H1 (cell line): ENCODE measurements around the gene CST7. TPM values are rescaled to one million over a fixed set of nuclear protein-coding genes. Genes with fewer than 3 reads are reported as not detected.

Experiments used
- CTCF ChIA-PET: fragments of 300-600 bp; sonication (Branson Sonifier 250); formaldehyde crosslinking; loops from one replicate; lab custom pipeline; 2021; ENCODE audit not compliant: partially characterized antibody; lab: Charles Lee
- POLR2A ChIA-PET: fragments of 300-600 bp; sonication (Branson Sonifier 250); formaldehyde crosslinking; loops from one replicate; lab custom pipeline; 2021; ENCODE audit warnings: inconsistent platforms; ENCODE audit not compliant: partially characterized antibody; lab: Charles Lee
- DNase-seq, 2 experiments: peaks; one replicate each; pipeline versions ENCODE4 v3.0.0 to v3.0.0-alpha.2; 2010 to 2022; ENCODE audit warnings: low spot score in 2 of 2, low read depth in 1 of 2, mixed read lengths in 1 of 2
- FAIRE-seq: peaks from 2 replicates; lab custom pipeline; 2011; peaks lifted over from hg19 to GRCh38; lab: Jason Lieb, UNC
- H2AFZ ChIP-seq: 2 replicates; pipeline ENCODE4 v1.8.1; 2012; ENCODE audit warnings: low read length, inconsistent platforms
- H2AK5ac ChIP-seq: 2 replicates; pipeline ENCODE4 v1.6.1; 2013; ENCODE audit warnings: low read depth, low read length
- H2BK120ac ChIP-seq: replicated peaks from 2 replicates; pipeline ENCODE3; 2013; ENCODE audit warnings: low read depth, low read length, inconsistent platforms
- H2BK12ac ChIP-seq: 2 replicates; pipeline ENCODE4 v1.6.1; 2013; ENCODE audit warnings: low read depth, low read length
- H2BK15ac ChIP-seq: 2 replicates; pipeline ENCODE4 v1.6.1; 2013; ENCODE audit warnings: low read length
- H2BK20ac ChIP-seq: 2 replicates; pipeline ENCODE4 v1.6.1; 2013; ENCODE audit warnings: low read length
- H2BK5ac ChIP-seq: 2 replicates; pipeline ENCODE4 v1.6.1; 2013; ENCODE audit warnings: low read depth, low read length
- H3K14ac ChIP-seq: 2 replicates; pipeline ENCODE4 v1.6.1; 2013; ENCODE audit warnings: inconsistent platforms; ENCODE audit not compliant: insufficient read length
- H3K18ac ChIP-seq: 2 replicates; pipeline ENCODE4 v1.6.1; 2013; ENCODE audit warnings: low read length; ENCODE audit errors: extremely low read depth
- H3K23ac ChIP-seq: 2 replicates; pipeline ENCODE4 v1.6.1; 2013; ENCODE audit warnings: inconsistent platforms; ENCODE audit not compliant: insufficient read length
- H3K23me2 ChIP-seq: 2 replicates; pipeline ENCODE4 v1.6.1; 2013; ENCODE audit warnings: low read depth, low read length
- H3K27ac ChIP-seq: 2 replicates; pipeline ENCODE4 v1.6.1; 2011; ENCODE audit warnings: low read depth, low read length, inconsistent platforms
- H3K27me3 ChIP-seq, 4 experiments: replicated peaks in 1 of 4; 1 replicate in 1 of 4; 2 replicates in 3 of 4; pipeline versions ENCODE4 v1.6.1 to v1.8.1; 2011 to 2013; ENCODE audit warnings: low read length in 3 of 4, mild to moderate bottlenecking in 3 of 4, inconsistent platforms in 2 of 4, mixed read lengths in 2 of 4, moderate library complexity in 1 of 4; ENCODE audit not compliant: control insufficient read depth in 3 of 4, insufficient read depth in 3 of 4; ENCODE audit errors: extremely low read depth in 1 of 4
- H3K36me3 ChIP-seq, 4 experiments: 2 replicates each; pipeline versions ENCODE4 v1.6.1 to v1.8.1; 2011 to 2013; ENCODE audit warnings: mild to moderate bottlenecking in 4 of 4, low read length in 3 of 4, moderate library complexity in 2 of 4, control low read depth in 1 of 4, inconsistent platforms in 1 of 4; ENCODE audit not compliant: insufficient read depth in 4 of 4, control insufficient read depth in 2 of 4
- H3K4ac ChIP-seq: replicated peaks from 2 replicates; pipeline ENCODE3; 2013; ENCODE audit warnings: low read length, low read depth, mixed read lengths, inconsistent platforms; ENCODE audit not compliant: insufficient read length
- H3K4me1 ChIP-seq, 4 experiments: replicated peaks in 1 of 4; 1 replicate in 1 of 4; 2 replicates in 3 of 4; pipeline versions ENCODE4 v1.6.1 to v1.8.1; 2011 to 2013; ENCODE audit warnings: low read length in 3 of 4, inconsistent platforms in 2 of 4, mixed read lengths in 1 of 4; ENCODE audit not compliant: insufficient read depth in 4 of 4, control insufficient read depth in 3 of 4
- H3K4me2 ChIP-seq, 2 experiments: 2 replicates each; pipeline versions ENCODE4 v1.6.1 to v1.8.1; 2011 to 2013; ENCODE audit warnings: low read depth in 2 of 2, low read length in 2 of 2, control low read depth in 1 of 2, inconsistent platforms in 1 of 2, mild to moderate bottlenecking in 1 of 2; ENCODE audit not compliant: insufficient read depth in 1 of 2
- H3K4me3 ChIP-seq, 4 experiments: fragments of 200-600, 300-600 bp in 1 of 4; sonication (generic), shearing (Covaris generic), sonication (Bioruptor Twin) in 1 of 4; 2 replicates each; pipeline versions ENCODE4 v1.5.1 to v1.8.1; 2011 to 2016; ENCODE audit warnings: low read length in 4 of 4, low read depth in 3 of 4, control low read depth in 2 of 4, inconsistent platforms in 2 of 4, mild to moderate bottlenecking in 2 of 4, mixed read lengths in 1 of 4, moderate library complexity in 1 of 4; ENCODE audit not compliant: insufficient read depth in 2 of 4; ENCODE audit errors: extremely low read depth in 1 of 4
- H3K56ac ChIP-seq: replicated peaks from 2 replicates; pipeline ENCODE3; 2013; ENCODE audit warnings: low read depth, mild to moderate bottlenecking, mixed read lengths, low read length, inconsistent platforms; ENCODE audit not compliant: insufficient read length
- H3K79me1 ChIP-seq: 2 replicates; pipeline ENCODE4 v1.6.1; 2013; ENCODE audit warnings: low read depth, low read length, control low read depth
- H3K79me2 ChIP-seq, 2 experiments: 2 replicates each; pipeline versions ENCODE4 v1.6.1 to v1.8.1; 2012 to 2013; ENCODE audit warnings: low read length in 2 of 2, mild to moderate bottlenecking in 2 of 2, inconsistent platforms in 1 of 2; ENCODE audit not compliant: insufficient read depth in 2 of 2, control insufficient read depth in 1 of 2
- H3K9ac ChIP-seq, 4 experiments: replicated peaks in 1 of 4; 1 replicate in 1 of 4; 2 replicates in 3 of 4; pipeline versions ENCODE4 v1.6.1 to v1.8.1; 2011 to 2013; ENCODE audit warnings: low read depth in 3 of 4, low read length in 3 of 4, control low read depth in 2 of 4, mild to moderate bottlenecking in 2 of 4, moderate library complexity in 2 of 4, inconsistent platforms in 1 of 4; ENCODE audit errors: extremely low read depth in 1 of 4
- H3K9me3 ChIP-seq, 2 experiments: 2 replicates each; pipeline versions ENCODE4 v1.6.1 to v1.8.1; 2012 to 2013; ENCODE audit warnings: mild to moderate bottlenecking in 2 of 2, moderate library complexity in 2 of 2, control low read depth in 1 of 2, inconsistent platforms in 1 of 2, low read depth in 1 of 2, low read length in 1 of 2, mixed read lengths in 1 of 2; ENCODE audit not compliant: insufficient read depth in 2 of 2
- H4K20me1 ChIP-seq, 2 experiments: replicated peaks in 1 of 2; 2 replicates each; pipeline versions ENCODE3 to v1.8.1; 2011 to 2013; ENCODE audit warnings: inconsistent platforms in 2 of 2, low read length in 2 of 2, mild to moderate bottlenecking in 1 of 2; ENCODE audit not compliant: insufficient read depth in 2 of 2, control insufficient read depth in 1 of 2
- H4K5ac ChIP-seq: 2 replicates; pipeline ENCODE4 v1.6.1; 2013; ENCODE audit warnings: low read length, low read depth, mixed read lengths, inconsistent platforms; ENCODE audit not compliant: insufficient read length
- H4K8ac ChIP-seq: 2 replicates; pipeline ENCODE4 v1.8.0; 2013; ENCODE audit warnings: mild to moderate bottlenecking, moderate library complexity, low read length, inconsistent platforms; ENCODE audit not compliant: insufficient read depth; ENCODE audit errors: extremely low read depth
- H4K91ac ChIP-seq: replicated peaks from 2 replicates; pipeline ENCODE3; 2013; ENCODE audit warnings: low read length, mixed read lengths, inconsistent platforms; ENCODE audit not compliant: insufficient read length
- ASH2L ChIP-seq: fragments of 200-600, 300-600 bp; sonication (generic); IDR thresholded peaks from one replicate; pipeline ENCODE4 v1.7.1; 2017; ENCODE audit warnings: low read length
- BRCA1 ChIP-seq: IDR thresholded peaks from 2 replicates; pipeline ENCODE4 v1.6.1; 2012; ENCODE audit warnings: low read depth, low read length, improper control_type of control experiment
- CEBPB ChIP-seq: IDR thresholded peaks from 2 replicates; pipeline ENCODE4 v1.6.1; 2012; ENCODE audit warnings: low read depth, low read length
- CHD1 ChIP-seq: IDR thresholded peaks from 2 replicates; pipeline ENCODE4 v1.6.1; 2012; ENCODE audit warnings: low read depth, low read length, improper control_type of control experiment
- CTBP2 ChIP-seq: IDR thresholded peaks from 2 replicates; pipeline ENCODE4 v1.7.0; 2011; ENCODE audit warnings: borderline replicate concordance, mild to moderate bottlenecking, moderate library complexity, mixed read lengths, low read length; ENCODE audit not compliant: insufficient read depth, insufficient read length
- EZH2 ChIP-seq: fragments of 200-600 bp; sonication (generic); IDR thresholded peaks from 2 replicates; pipeline ENCODE4 v1.7.1; 2012; ENCODE audit warnings: low read depth, mild to moderate bottlenecking, moderate library complexity, low read length, inconsistent platforms; ENCODE audit not compliant: severe bottlenecking
- KDM5A ChIP-seq: fragments of 200-600 bp; IDR thresholded peaks from 2 replicates; pipeline ENCODE4 v1.7.1; 2012; ENCODE audit warnings: mild to moderate bottlenecking, low read length, inconsistent platforms, mixed read lengths
- NANOG ChIP-seq: IDR thresholded peaks from 2 replicates; pipeline ENCODE4 v1.6.1; 2011; ENCODE audit warnings: low read length, low read depth, mild to moderate bottlenecking, inconsistent platforms; ENCODE audit not compliant: insufficient read depth, poor library complexity, severe bottlenecking
- NRF1 ChIP-seq: IDR thresholded peaks from 2 replicates; pipeline ENCODE4 v1.6.1; 2011; ENCODE audit warnings: mild to moderate bottlenecking, low read depth, low read length, improper control_type of control experiment
- POLR2A ChIP-seq, 2 experiments: IDR thresholded peaks; 1 replicate in 1 of 2; 2 replicates in 1 of 2; pipeline ENCODE4 v1.6.1; 2011; ENCODE audit warnings: low read depth in 2 of 2, low read length in 2 of 2, mild to moderate bottlenecking in 2 of 2; ENCODE audit errors: control extremely low read depth in 1 of 2
- POU5F1 ChIP-seq: IDR thresholded peaks from 2 replicates; pipeline ENCODE4 v1.6.1; 2011; ENCODE audit warnings: low read depth, mild to moderate bottlenecking, low read length, moderate library complexity
- SP1 ChIP-seq: IDR thresholded peaks from 2 replicates; pipeline ENCODE4 v1.6.1; 2011; ENCODE audit warnings: low read depth, low read length
- SUZ12 ChIP-seq: fragments of 200-600 bp; sonication (generic); IDR thresholded peaks from 2 replicates; pipeline ENCODE4 v1.6.1; 2012; ENCODE audit warnings: mild to moderate bottlenecking, inconsistent platforms, low read length, moderate library complexity, mixed read lengths
- TEAD4 ChIP-seq: IDR thresholded peaks from 2 replicates; pipeline ENCODE4 v1.6.1; 2012; ENCODE audit warnings: low read depth, low read length, inconsistent platforms, mixed read lengths
- WGBS, 2 experiments: shearing (Covaris generic) in 1 of 2; methylation state at CpG; one replicate each; pipeline versions ENCODE4 v1.1.6 to v1.1.7; 2013 to 2015; ENCODE audit warnings: low lambda C conversion rate in 2 of 2, mixed read lengths in 2 of 2, inconsistent platforms in 1 of 2, low coverage in 1 of 2, missing lambda C conversion rate in 1 of 2; ENCODE audit not compliant: insufficient replicate concordance in 2 of 2, insufficient coverage in 1 of 2, insufficient read length in 1 of 2; ENCODE audit errors: extremely low coverage in 1 of 2, missing lambda C conversion rate in 1 of 2; 5-methylcytosine and 5-hydroxymethylcytosine counted together
- polyA plus RNA-seq, 7 experiments: library from polyadenylated mRNA; depleted of rRNA in 3 of 7; stranded (reverse) in 5 of 7; unstranded in 2 of 7; fragments of >200 nt in 5 of 7; fragments of 200-250 nt in 2 of 7; gene quantifications; 1 replicate in 5 of 7; 2 replicates in 1 of 7; 4 replicates in 1 of 7; pipeline versions ENCODE4 v1.2.1 to v1.2.3, GENCODE V29; 2011 to 2013; ENCODE audit warnings: missing spikeins in 2 of 7, mixed read lengths in 2 of 7
- total RNA-seq: library from RNA; stranded (reverse); fragmentation: NEBNext Ultra II Directional; extraction: Animal tissue kit (Norgen Biotek cat#: 25700); gene quantifications from 2 replicates; pipeline ENCODE4 v1.2.1, GENCODE V29; 2021

CST7 gene
- total and polyA plus RNA-seq, 2 of the 8 experiments (the other 6 are each of a cell fraction or from before 2014, with no cell fraction given): not detected

DNA sequence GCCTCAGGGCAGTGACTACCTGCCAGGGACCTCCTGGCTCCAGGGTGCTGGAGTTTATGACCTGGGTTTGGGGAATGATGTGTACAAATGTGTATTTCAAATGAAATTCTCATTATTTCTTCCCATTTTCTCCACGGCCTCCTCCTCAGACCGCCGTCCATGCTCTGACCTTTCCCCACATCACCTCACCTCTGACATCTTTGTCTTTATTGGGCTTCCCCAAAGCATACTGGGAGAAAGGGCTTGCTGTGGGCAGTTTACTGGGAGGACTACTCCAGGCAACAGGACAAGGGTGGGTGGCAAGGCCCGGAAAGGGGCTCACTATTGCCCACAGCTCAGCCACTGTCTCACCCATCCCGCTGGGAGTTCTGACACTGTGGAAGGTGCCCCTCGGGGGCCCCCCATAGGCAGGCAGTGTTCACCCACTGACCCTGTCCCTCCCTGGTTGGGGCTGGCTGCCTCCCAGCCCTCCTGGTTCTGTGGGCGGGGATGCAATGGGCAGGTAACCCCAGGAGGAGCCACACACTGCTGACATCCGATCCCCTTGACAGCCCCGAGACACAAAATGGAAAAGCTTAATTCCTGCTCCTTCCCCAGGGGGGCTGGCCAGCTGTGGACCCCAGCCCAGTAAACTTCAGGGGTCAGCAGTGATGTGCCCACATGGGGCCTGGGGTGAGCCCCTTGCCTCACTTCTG lies 39.8 kb upstream of the CST7 start:
- H4K5ac ChIP-seq: no peak overlapping the region
- H2BK12ac ChIP-seq: no peak overlapping the region
- H3K14ac ChIP-seq: no peak overlapping the region
- POLR2A ChIA-PET: no interaction called here
- H2BK120ac ChIP-seq: no peak overlapping the region
- no peak overlapping the region for H3K56ac ChIP-seq
- no peak overlapping the region for H4K91ac ChIP-seq
- H3K4me3 ChIP-seq: no peak overlapping the region
- H3K36me3 ChIP-seq: no peaks in the 10 kb centered on the region
- DNase-seq: no peak
- H3K79me1 ChIP-seq: no peaks in the 10 kb centered on the region
- H2BK5ac ChIP-seq: no peak overlapping the region
- H3K4me2 ChIP-seq: no peak overlapping the region
- H3K79me2 ChIP-seq: no peaks in the 10 kb centered on the region
- H4K8ac ChIP-seq: no peak overlapping the region
- peaks cover 10 to 12% of the 10 kb centered on the region in 2 experiments for H3K9me3 ChIP-seq
- H2BK15ac ChIP-seq: no peak overlapping the region
- no peak overlapping the region for H2AK5ac ChIP-seq
- H3K23me2 ChIP-seq: no peaks in the 10 kb centered on the region
- WGBS, 2 experiments: 81% methylated on average over 9 of the region's 9 CpGs; no CpG with 5 or more reads in 1 of the 2 experiments
- no peak overlapping the region for H3K9ac ChIP-seq
- H2BK20ac ChIP-seq: no peak overlapping the region
- no peaks in the 10 kb centered on the region for H4K20me1 ChIP-seq
- no peak overlapping the region for H3K27ac ChIP-seq
- H3K27me3 ChIP-seq: no peaks in the 10 kb centered on the region
- 0 out of 7 replicates have a peak, but pooled peaks cover 0 to 2% (median 0%) of the 10 kb centered on the region in 4 experiments for H3K4me1 ChIP-seq
- H2AFZ ChIP-seq: no peak overlapping the region
- FAIRE-seq: no peak
- H3K18ac ChIP-seq: no peak overlapping the region
- CTCF ChIA-PET: no interaction called here
- H3K4ac ChIP-seq: no peak overlapping the region
- no peak overlapping the region for H3K23ac ChIP-seq
- TF ChIP-seq BRCA1: no peak
- no peak for TF ChIP-seq ASH2L
- no peak for TF ChIP-seq POLR2A (IDR thresholded peaks at IDR 0.05; ENCODE audit: control extremely low read depth in 1 of 2, low read depth in 2 of 2, low read length in 2 of 2)
- TF ChIP-seq CEBPB: no peak
- TF ChIP-seq NANOG: no peak
- TF ChIP-seq KDM5A: no peak
- no peak for TF ChIP-seq SUZ12
- TF ChIP-seq CTBP2: no peak
- no peak for TF ChIP-seq TEAD4
- TF ChIP-seq POU5F1: no peak
- no peak for TF ChIP-seq SP1
- TF ChIP-seq CHD1: no peak
- TF ChIP-seq NRF1: no peak
- TF ChIP-seq EZH2: no peak
